Activated naive CD4-positive, alpha-beta T cell treated with anti-CD3 and anti-CD28 coated beads for 36 hours (primary cell): Measurements from ENCODE around the gene SYNPO2. TPM values are rescaled to one million over a fixed set of nuclear protein-coding genes. Genes with fewer than 3 reads are reported as not detected.

Experiments used
- CTCF ChIA-PET: fragments of 350-600 bp; sonication (Branson Sonifier 250); formaldehyde crosslinking; loops from one replicate; lab custom pipeline; 2021; ENCODE audit warnings: antibody characterized with exemption; lab: Charles Lee
- DNase-seq: peaks from one replicate; pipeline ENCODE4 v3.0.0-alpha.2; 2020
- H3K27ac Mint-ChIP-seq: one replicate; pipeline ENCODE4 v1.8.0; 2021; ENCODE audit warnings: mild to moderate bottlenecking, mixed read lengths
- H3K27me3 Mint-ChIP-seq: one replicate; pipeline ENCODE4 v1.8.0; 2021; ENCODE audit warnings: low read depth, mixed read lengths
- H3K36me3 Mint-ChIP-seq: one replicate; pipeline ENCODE4 v1.8.0; 2021; ENCODE audit warnings: low read depth, mixed read lengths
- H3K4me1 Mint-ChIP-seq: one replicate; pipeline ENCODE4 v1.8.0; 2021; ENCODE audit warnings: low read depth, mixed read lengths
- H3K4me3 Mint-ChIP-seq: one replicate; pipeline ENCODE4 v1.8.0; 2021; ENCODE audit warnings: mild to moderate bottlenecking, moderate library complexity, mixed read lengths
- H3K9me3 Mint-ChIP-seq: one replicate; pipeline ENCODE4 v1.8.0; 2021; ENCODE audit warnings: mixed read lengths
- intact Hi-C: fragments of 100-400 bp; cut with micrococcal nuclease; formaldehyde crosslinking; loops from one replicate; pipeline ENCODE4 v1.15.1; 2023
- total RNA-seq, 2 experiments: library from RNA; stranded (reverse); gene quantifications; one replicate each; pipeline ENCODE4 v1.2.3, GENCODE V29; 2021

The SYNPO2 gene
- total RNA-seq, 2 experiments from 2014 or later = 0.14 TPM; not detected in 1

- peaks cover 3% of the 10 kb centered on the region for H3K4me1 Mint-ChIP-seq
- no peaks in the 10 kb centered on the region for H3K36me3 Mint-ChIP-seq
- H3K4me3 Mint-ChIP-seq = no peak overlapping the region
- no peaks in the 10 kb centered on the region for H3K9me3 Mint-ChIP-seq
- DNase-seq = no peak
- H3K27me3 Mint-ChIP-seq = no peaks in the 10 kb centered on the region
- H3K27ac Mint-ChIP-seq = no peak overlapping the region
- CTCF ChIA-PET = interaction anchor here (3.1 kb wide), 1 partner anchor 9 kb away, joined by 15 read pairs; no protein-coding TSS in a partner anchor
- intact Hi-C loops = no loop called here
These were observed 144.4 kb downstream of the SYNPO2 start for GRCh38 chr4:119032921-119033685.

GRCh38 chr4:119034276-119035008 is 145.8 kb downstream of the SYNPO2 start:
- H3K9me3 Mint-ChIP-seq = no peaks in the 10 kb centered on the region
- CTCF ChIA-PET = interaction anchor here (1.3 kb wide), 1 partner anchor 50 kb away, joined by 3 read pairs; no protein-coding TSS in a partner anchor
- DNase-seq = no peak
- H3K27me3 Mint-ChIP-seq = no peaks in the 10 kb centered on the region
- intact Hi-C loops = no loop called here
- H3K4me1 Mint-ChIP-seq = peaks cover 11% of the 10 kb centered on the region
- H3K4me3 Mint-ChIP-seq = no peak overlapping the region
- H3K27ac Mint-ChIP-seq = no peak overlapping the region
- no peaks in the 10 kb centered on the region for H3K36me3 Mint-ChIP-seq

- Mint-ChIP-seq H3K9me3 (no peaks in the 10 kb centered on the region), H3K27me3 (no peaks in the 10 kb centered on the region), H3K4me1 (peaks cover 13% of the 10 kb centered on the region), H3K4me3 (no peak overlapping the region), H3K27ac (no peak overlapping the region), H3K36me3 (no peaks in the 10 kb centered on the region)
- intact Hi-C loops = no loop called here
- no peak for DNase-seq
- CTCF ChIA-PET = interaction anchor here (0.7 to 1.3 kb wide), 2 partner anchors 51 to 62 kb away, joined by 3 read pairs; no protein-coding TSS in a partner anchor
These were observed 147.5 kb downstream of the SYNPO2 start for GRCh38 chr4:119035951-119036737.

GRCh38 chr4:119037709-119038108 is 149.1 kb downstream of the SYNPO2 start:
- no peaks in the 10 kb centered on the region for H3K9me3 Mint-ChIP-seq
- DNase-seq = no peak
- CTCF ChIA-PET = interaction anchor here (0.7 to 6.3 kb wide), 2 partner anchors 252 to 273 kb away, joined by 3 to 56 read pairs; no protein-coding TSS in a partner anchor
- H3K36me3 Mint-ChIP-seq = no peaks in the 10 kb centered on the region
- H3K27me3 Mint-ChIP-seq = no peaks in the 10 kb centered on the region
- no peak overlapping the region for H3K4me3 Mint-ChIP-seq
- peaks cover 13% of the 10 kb centered on the region for H3K4me1 Mint-ChIP-seq
- no peak overlapping the region for H3K27ac Mint-ChIP-seq
- intact Hi-C loops = loop anchor here (1.0 to 2.0 kb wide), 2 partner anchors 55 to 201 kb away; no protein-coding TSS in a partner anchor

GRCh38 chr4:119038116-119038841 is 149.6 kb downstream of the SYNPO2 start:
- DNase-seq = peak; percentile 14
- H3K4me3 Mint-ChIP-seq = no peak overlapping the region
- no peak overlapping the region for H3K27ac Mint-ChIP-seq
- CTCF ChIA-PET = interaction anchor here (0.7 to 6.3 kb wide), 6 partner anchors 56 to 273 kb away, joined by 3 to 56 read pairs (median 10); no protein-coding TSS in a partner anchor
- no peaks in the 10 kb centered on the region for H3K27me3 Mint-ChIP-seq
- intact Hi-C loops = loop anchor here (1.0 to 2.0 kb wide), 2 partner anchors 55 to 200 kb away; no protein-coding TSS in a partner anchor
- no peaks in the 10 kb centered on the region for H3K36me3 Mint-ChIP-seq
- H3K4me1 Mint-ChIP-seq = peaks cover 13% of the 10 kb centered on the region
- H3K9me3 Mint-ChIP-seq = no peaks in the 10 kb centered on the region

- CTCF ChIA-PET = interaction anchor here (0.7 to 6.3 kb wide), 8 partner anchors 57 to 590 kb away, joined by 3 to 56 read pairs (median 10); partner anchors contain the start of gene PDE5A
- Mint-ChIP-seq H3K36me3 (no peaks in the 10 kb centered on the region), H3K27ac (no peak overlapping the region), H3K4me1 (peaks cover 13% of the 10 kb centered on the region), H3K9me3 (no peaks in the 10 kb centered on the region), H3K4me3 (no peak overlapping the region), H3K27me3 (no peaks in the 10 kb centered on the region)
- DNase-seq = no peak
- intact Hi-C loops = loop anchor here (2.0 kb wide), 1 partner anchor 56 kb away; no protein-coding TSS in a partner anchor
These were observed 150.5 kb downstream of the SYNPO2 start for GRCh38 chr4:119039160-119039559.

- DNase-seq = no peak
- no peaks in the 10 kb centered on the region for H3K27me3 Mint-ChIP-seq
- H3K9me3 Mint-ChIP-seq = no peaks in the 10 kb centered on the region
- no peak overlapping the region for H3K4me3 Mint-ChIP-seq
- H3K27ac Mint-ChIP-seq = no peak overlapping the region
- intact Hi-C loops = loop anchor here (2.0 to 5.0 kb wide), 4 partner anchors 57 to 588 kb away; partner anchors contain the start of gene PDE5A
- CTCF ChIA-PET = interaction anchor here (0.7 to 6.3 kb wide), 12 partner anchors 8 to 589 kb away, joined by 3 to 56 read pairs (median 12); partner anchors contain the start of genes PDE5A and USP53
- H3K4me1 Mint-ChIP-seq = peaks cover 13% of the 10 kb centered on the region
- H3K36me3 Mint-ChIP-seq = no peaks in the 10 kb centered on the region
These were observed 151.1 kb downstream of the SYNPO2 start for GRCh38 chr4:119039779-119040178.

- Mint-ChIP-seq H3K27ac (no peak overlapping the region), H3K4me3 (no peak overlapping the region), H3K4me1 (peaks cover 13% of the 10 kb centered on the region), H3K9me3 (no peaks in the 10 kb centered on the region), H3K27me3 (no peaks in the 10 kb centered on the region), H3K36me3 (no peaks in the 10 kb centered on the region)
- intact Hi-C loops = loop anchor here (5.0 kb wide), 3 partner anchors 268 to 587 kb away; partner anchors contain the start of gene PDE5A
- DNase-seq = no peak
- CTCF ChIA-PET = interaction anchor here (0.5 to 6.3 kb wide), 14 partner anchors 9 to 589 kb away, joined by 3 to 56 read pairs (median 7); partner anchors contain the start of genes PDE5A and USP53
These were observed 151.6 kb downstream of the SYNPO2 start for GRCh38 chr4:119040261-119040660.

GRCh38 chr4:119040694-119041185 is 152.1 kb downstream of the SYNPO2 start:
- no peaks in the 10 kb centered on the region for H3K9me3 Mint-ChIP-seq
- CTCF ChIA-PET = interaction anchor here (0.5 to 6.3 kb wide), 15 partner anchors 9 to 258 kb away, joined by 3 to 56 read pairs (median 5); partner anchors contain the start of gene USP53
- no peaks in the 10 kb centered on the region for H3K36me3 Mint-ChIP-seq
- no peak for DNase-seq
- intact Hi-C loops = loop anchor here (5.0 kb wide), 3 partner anchors 268 to 587 kb away; partner anchors contain the start of gene PDE5A
- peaks cover 13% of the 10 kb centered on the region for H3K4me1 Mint-ChIP-seq
- no peak overlapping the region for H3K4me3 Mint-ChIP-seq
- no peaks in the 10 kb centered on the region for H3K27me3 Mint-ChIP-seq
- no peak overlapping the region for H3K27ac Mint-ChIP-seq

GRCh38 chr4:119041396-119041795 is 152.7 kb downstream of the SYNPO2 start:
- Mint-ChIP-seq H3K4me1 (peaks cover 13% of the 10 kb centered on the region), H3K27me3 (no peaks in the 10 kb centered on the region), H3K9me3 (no peaks in the 10 kb centered on the region), H3K27ac (no peak overlapping the region), H3K4me3 (no peak overlapping the region), H3K36me3 (no peaks in the 10 kb centered on the region)
- DNase-seq = no peak
- intact Hi-C loops = loop anchor here (5.0 kb wide), 3 partner anchors 269 to 586 kb away; partner anchors contain the start of gene PDE5A
- CTCF ChIA-PET = interaction anchor here (0.6 to 6.3 kb wide), 15 partner anchors 10 to 258 kb away, joined by 3 to 56 read pairs (median 9); partner anchors contain the start of gene USP53
